Psoas muscle (tissue), 8 donors: ENCODE data around the gene GNG12. TPM values are rescaled to one million over a fixed set of nuclear protein-coding genes. Genes with fewer than 3 reads are reported as not detected.
A peak's percentile ranks its signal among the peaks of the same experiment; 100 is the strongest.

Experiments
- ATAC-seq, 4 donors: fragments of 200-7000 bp; cut with Tn5 transposase; one replicate each; pipeline ENCODE4 v1.9.1; 2020; ENCODE audit warnings: moderate library complexity in 3 of 4, mild to moderate bottlenecking in 2 of 4
- DNase-seq, 2 donors: peaks; one replicate each; pipeline ENCODE4 v3.0.0-alpha.2; 2020
- H3K27ac ChIP-seq: fragments of 200-600 bp; one replicate; pipeline ENCODE4 v1.8.0; 2022
- H3K27me3 ChIP-seq, 3 donors: fragments of 200-600 bp in 1 of 3; one replicate each; pipeline versions ENCODE4 v1.6.1 to v1.8.0; 2013 to 2022; ENCODE audit warnings: low read length in 2 of 3, mild to moderate bottlenecking in 2 of 3, moderate library complexity in 1 of 3; ENCODE audit not compliant: insufficient read depth in 3 of 3
- H3K36me3 ChIP-seq, 2 donors: fragments of 200-600 bp in 1 of 2; one replicate each; pipeline versions ENCODE4 v1.6.1 to v1.8.0; 2013 to 2022; ENCODE audit warnings: low read depth in 1 of 2, mild to moderate bottlenecking in 1 of 2, moderate library complexity in 1 of 2; ENCODE audit not compliant: insufficient read depth in 1 of 2
- H3K4me1 ChIP-seq: fragments of 200-600 bp; one replicate; pipeline ENCODE4 v1.8.0; 2022
- H3K4me3 ChIP-seq: fragments of 200-600 bp; one replicate; pipeline ENCODE4 v1.8.0; 2022; ENCODE audit warnings: mild to moderate bottlenecking
- H3K9me3 ChIP-seq: fragments of 200-600 bp; one replicate; pipeline ENCODE4 v1.8.0; 2022
- CTCF ChIP-seq: fragments of 200-600 bp; IDR thresholded peaks from one replicate; pipeline ENCODE4 v1.8.0; 2022; ENCODE audit warnings: antibody characterized with exemption
- WGBS, 3 donors: extraction: QIAGEN DNeasy Blood & Tissue Kit; methylation state at CpG; one replicate each; pipeline versions ENCODE4 v1.1.6 to v1.1.7; 2013; 5-methylcytosine and 5-hydroxymethylcytosine counted together
- intact Hi-C, 2 donors: fragments of 100-400 bp; cut with DNase I; formaldehyde crosslinking; loops; one replicate each; pipeline versions ENCODE4 v1.11.0 to v1.14.2; 2022
- polyA plus RNA-seq, 3 donors: library from polyadenylated mRNA; stranded (reverse); fragments of 200-250 nt; gene quantifications; one replicate each; pipeline ENCODE4 v1.2.3, GENCODE V29; 2013
- total RNA-seq, 4 donors: library from RNA; stranded (reverse); fragmentation: NEBNext Ultra II Directional in 2 of 4; extraction: Animal tissue kit (Norgen Biotek cat#: 25700) in 2 of 4; gene quantifications; one replicate each; pipeline versions ENCODE4 v1.2.1 to v1.2.4, GENCODE V29; 2021 to 2023
- donor health status: healthy with polysubstance abuse.
- donor health status: DM: no; HTN: no; CAD: no; lungs with moderate emphysema.
- donor health status: Bipolar disorder and iron deficiency.
- donor health status: healthy.
- donor health status: DM: yes; HTN: yes; CAD: no.
- donor health status: DM: no; HTN: no; CAD: no.
- donor health status: DM: no; HTN: no; CAD: no.
- donor health status: DM: yes; HTN: yes; CAD: no.

Gene GNG12
- total and polyA plus RNA-seq, 7 donors: 8.9 to 25.1 (median 18.6) TPM

GRCh38 chr1:67855444-67855843 is 22.2 kb upstream of the GNG12 start:
- Histone ChIP-seq H3K36me3 (no peaks in the 10 kb centered on the region), H3K27me3 (peaks cover 0 to 1% (median 0%) of the 10 kb centered on the region in 3 donors), H3K4me3 (no peak overlapping the region), H3K9me3 (no peaks in the 10 kb centered on the region), H3K27ac (no peak overlapping the region), H3K4me1 (peaks cover 2% of the 10 kb centered on the region)
- ATAC-seq: no peak
- intact Hi-C loops: loop anchor here (2.0 to 10.0 kb wide), 3 partner anchors 255 to 489 kb away; no protein-coding TSS in a partner anchor
- TF ChIP-seq CTCF: no peak
- DNase-seq: no peak
- 72 to 80% (median 74%) methylated on average over 4 of the region's 4 CpGs for WGBS, 3 donors

- TF ChIP-seq CTCF: peak; percentile 56
- Histone ChIP-seq H3K36me3 (no peaks in the 10 kb centered on the region), H3K27ac (no peak overlapping the region), H3K4me1 (peaks cover 7% of the 10 kb centered on the region), H3K9me3 (no peaks in the 10 kb centered on the region), H3K27me3 (peaks cover 0 to 1% (median 0%) of the 10 kb centered on the region in 3 donors), H3K4me3 (no peak overlapping the region)
- DNase-seq: peak; percentile 27 to 50
- WGBS, 3 donors: 14 to 61% (median 52%) methylated on average over 2 of the region's 2 CpGs
- intact Hi-C loops: loop anchor here (2.0 to 10.0 kb wide), 4 partner anchors 257 to 491 kb away; no protein-coding TSS in a partner anchor
- ATAC-seq: peak in 2 of 4 donors; percentile 31 to 48
Observed at GRCh38 chr1:67853704-67854103, 20.4 kb upstream of the GNG12 start.

- H3K27ac ChIP-seq: no peak overlapping the region
- peaks cover 0 to 1% (median 0%) of the 10 kb centered on the region in 3 donors for H3K27me3 ChIP-seq
- DNase-seq (no peak), ATAC-seq (no peak)
- 93 to 95% (median 94%) methylated on average over 6 of the region's 6 CpGs for WGBS, 3 donors
- no peaks in the 10 kb centered on the region for H3K36me3 ChIP-seq
- no peak overlapping the region for H3K4me3 ChIP-seq
- no peaks in the 10 kb centered on the region for H3K9me3 ChIP-seq
- no peak for TF ChIP-seq CTCF
- peaks cover 7% of the 10 kb centered on the region for H3K4me1 ChIP-seq
- intact Hi-C loops: loop anchor here (5.0 to 10.0 kb wide), 3 partner anchors 263 to 493 kb away; no protein-coding TSS in a partner anchor
Observed at GRCh38 chr1:67851800-67852199, 18.5 kb upstream of the GNG12 start.

- intact Hi-C loops: loop anchor here (5.0 to 10.0 kb wide), 3 partner anchors 264 to 494 kb away; no protein-coding TSS in a partner anchor
- peak; percentile 84 to 94 (median 85) for ATAC-seq
- Histone ChIP-seq H3K36me3 (no peaks in the 10 kb centered on the region), H3K27me3 (peaks cover 0 to 1% (median 0%) of the 10 kb centered on the region in 3 donors), H3K9me3 (no peaks in the 10 kb centered on the region), H3K4me1 (peaks cover 7% of the 10 kb centered on the region), H3K27ac (no peak overlapping the region), H3K4me3 (no peak overlapping the region)
- DNase-seq: peak; percentile 78 to 87
- 42 to 70% (median 65%) methylated on average over 1 of the region's 1 CpG for WGBS, 3 donors
- TF ChIP-seq CTCF: no peak
Observed at GRCh38 chr1:67850611-67851075, 17.4 kb upstream of the GNG12 start.

GRCh38 chr1:67850151-67850551 is 16.9 kb upstream of the GNG12 start:
- H3K4me1 ChIP-seq: peaks cover 7% of the 10 kb centered on the region
- no peak overlapping the region for H3K4me3 ChIP-seq
- peak; percentile 26 to 75 (median 43) for ATAC-seq
- peak; percentile 57 for TF ChIP-seq CTCF
- H3K27ac ChIP-seq: no peak overlapping the region
- no peak for DNase-seq
- H3K9me3 ChIP-seq: no peaks in the 10 kb centered on the region
- intact Hi-C loops: loop anchor here (5.0 to 10.0 kb wide), 3 partner anchors 265 to 495 kb away; no protein-coding TSS in a partner anchor
- H3K27me3 ChIP-seq: peaks cover 0 to 1% (median 0%) of the 10 kb centered on the region in 3 donors
- no peaks in the 10 kb centered on the region for H3K36me3 ChIP-seq
